D721Med (cell line): ENCODE data around the gene ADAM23.

Experiments used
- DNase-seq: peaks from one replicate; pipeline ENCODE4 v3.0.0; 2011; ENCODE audit warnings: low spot score; ENCODE audit not compliant: insufficient read length
- FAIRE-seq: peaks from 2 replicates; lab custom pipeline; 2011; peaks lifted over from hg19 to GRCh38; lab: Jason Lieb, UNC
- TF ChIP-seq, protein P1 (sequence below): IDR thresholded peaks from 2 replicates; pipeline ENCODE4 v1.5.1; 2012; ENCODE audit warnings: mild to moderate bottlenecking, control low read depth; ENCODE audit not compliant: insufficient read depth; ENCODE audit errors: missing control alignments

The ADAM23 gene

DNA sequence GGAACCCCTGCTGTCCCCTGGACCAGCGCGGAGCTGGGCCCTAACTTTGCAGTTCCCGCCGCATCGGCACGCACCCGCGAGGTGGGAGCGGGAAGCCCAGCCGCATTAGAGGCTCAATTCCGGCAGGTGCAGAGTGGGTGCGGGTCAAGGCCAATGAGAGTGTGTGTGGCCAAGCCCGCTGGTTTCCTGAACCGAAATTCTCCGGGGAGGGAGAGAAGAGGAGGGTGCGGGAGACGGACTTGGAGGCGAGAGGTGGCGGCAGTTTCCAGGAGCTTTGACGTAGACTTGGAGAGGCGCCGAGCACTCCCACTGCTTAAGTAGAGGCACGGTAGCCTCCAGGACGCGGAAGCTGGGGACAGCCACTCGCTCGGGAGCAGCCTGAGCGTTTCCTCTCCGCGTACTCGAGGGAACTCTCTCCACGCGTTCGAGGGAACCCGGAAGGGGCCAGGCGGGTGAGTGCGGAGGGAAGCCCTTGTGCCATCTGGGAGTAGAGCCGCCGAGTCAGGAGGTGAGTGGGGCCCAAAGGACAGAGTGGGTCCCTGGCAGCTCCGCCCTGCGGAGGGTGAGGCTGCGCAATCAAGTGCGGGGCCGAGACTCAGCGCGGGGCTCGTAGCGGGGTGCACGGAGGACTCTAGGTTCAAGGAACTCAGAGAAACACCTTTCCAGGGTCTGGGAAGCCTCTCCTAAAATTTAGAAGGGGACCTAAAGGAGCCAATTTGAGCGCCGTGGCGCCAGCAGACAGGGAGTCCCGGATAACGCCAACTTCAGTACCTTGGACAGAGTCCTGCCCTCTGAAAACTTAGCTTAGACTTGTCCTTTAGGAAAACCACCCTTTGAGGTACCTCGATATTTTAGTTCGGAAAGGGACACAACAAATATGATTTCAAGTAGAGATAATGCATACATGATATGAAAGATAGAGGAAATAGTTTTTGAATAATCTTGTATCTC lies 199.0 kb downstream of the ADAM23 start, which contains the start of gene FAM237A:
Gene FAM237A (plus strand): TSS at position 413 of the 951 bp plus-strand sequence. CDS start 1,750 bp downstream, outside the sequence.
- TF ChIP-seq, protein P1, sequence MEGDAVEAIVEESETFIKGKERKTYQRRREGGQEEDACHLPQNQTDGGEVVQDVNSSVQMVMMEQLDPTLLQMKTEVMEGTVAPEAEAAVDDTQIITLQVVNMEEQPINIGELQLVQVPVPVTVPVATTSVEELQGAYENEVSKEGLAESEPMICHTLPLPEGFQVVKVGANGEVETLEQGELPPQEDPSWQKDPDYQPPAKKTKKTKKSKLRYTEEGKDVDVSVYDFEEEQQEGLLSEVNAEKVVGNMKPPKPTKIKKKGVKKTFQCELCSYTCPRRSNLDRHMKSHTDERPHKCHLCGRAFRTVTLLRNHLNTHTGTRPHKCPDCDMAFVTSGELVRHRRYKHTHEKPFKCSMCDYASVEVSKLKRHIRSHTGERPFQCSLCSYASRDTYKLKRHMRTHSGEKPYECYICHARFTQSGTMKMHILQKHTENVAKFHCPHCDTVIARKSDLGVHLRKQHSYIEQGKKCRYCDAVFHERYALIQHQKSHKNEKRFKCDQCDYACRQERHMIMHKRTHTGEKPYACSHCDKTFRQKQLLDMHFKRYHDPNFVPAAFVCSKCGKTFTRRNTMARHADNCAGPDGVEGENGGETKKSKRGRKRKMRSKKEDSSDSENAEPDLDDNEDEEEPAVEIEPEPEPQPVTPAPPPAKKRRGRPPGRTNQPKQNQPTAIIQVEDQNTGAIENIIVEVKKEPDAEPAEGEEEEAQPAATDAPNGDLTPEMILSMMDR: no peak
- no peak for FAIRE-seq
- DNase-seq: no peak

DNA sequence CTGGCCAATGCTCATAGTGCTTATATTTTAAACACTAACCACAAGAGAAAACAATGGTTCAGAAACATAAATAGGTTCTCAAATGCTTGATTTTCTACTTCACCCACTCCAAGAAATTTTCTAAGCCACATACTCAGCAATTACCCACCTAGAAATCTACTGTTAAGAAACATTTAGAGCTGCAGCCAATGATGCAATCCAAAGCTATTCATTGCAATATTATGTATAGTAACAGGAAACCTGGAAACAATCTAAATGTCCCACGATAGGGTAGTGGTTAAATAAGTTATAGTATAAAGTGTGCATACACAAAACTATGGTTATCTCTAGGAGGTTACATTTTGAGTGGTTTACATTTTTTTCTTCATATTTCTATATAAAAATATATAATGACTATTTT lies 204.7 kb downstream of the ADAM23 start:
- no peak for FAIRE-seq
- TF ChIP-seq, protein P1: no peak
- no peak for DNase-seq

DNA sequence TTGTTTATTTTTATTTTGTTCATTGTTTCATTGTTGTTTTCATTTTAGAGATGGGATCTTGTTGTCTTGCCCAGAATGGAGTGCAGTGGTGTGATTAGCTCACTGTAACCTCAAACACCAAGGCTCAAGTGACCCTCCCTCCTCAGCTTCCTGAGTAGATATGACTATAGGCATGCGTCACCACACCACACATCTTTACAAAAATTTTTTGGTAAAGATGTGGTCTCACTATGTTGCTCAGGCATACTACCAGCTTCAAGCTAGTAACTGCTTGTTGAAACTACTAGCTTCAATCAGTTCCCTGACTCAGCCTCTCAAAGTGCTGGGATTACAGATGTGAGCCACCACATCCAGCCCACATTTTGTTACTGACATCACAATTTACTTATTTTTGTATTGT lies 213.8 kb downstream of the ADAM23 start:
- DNase-seq (no peak), FAIRE-seq (no peak)
- TF ChIP-seq, protein P1: no peak

- DNase-seq: no peak
- FAIRE-seq: no peak
- TF ChIP-seq, protein P1: no peak
Observed at GRCh38 chr2:206665251-206665650, 221.9 kb downstream of the ADAM23 start.
